ENCODE data around the gene PDE7B.

PDE7B gene

DNA sequence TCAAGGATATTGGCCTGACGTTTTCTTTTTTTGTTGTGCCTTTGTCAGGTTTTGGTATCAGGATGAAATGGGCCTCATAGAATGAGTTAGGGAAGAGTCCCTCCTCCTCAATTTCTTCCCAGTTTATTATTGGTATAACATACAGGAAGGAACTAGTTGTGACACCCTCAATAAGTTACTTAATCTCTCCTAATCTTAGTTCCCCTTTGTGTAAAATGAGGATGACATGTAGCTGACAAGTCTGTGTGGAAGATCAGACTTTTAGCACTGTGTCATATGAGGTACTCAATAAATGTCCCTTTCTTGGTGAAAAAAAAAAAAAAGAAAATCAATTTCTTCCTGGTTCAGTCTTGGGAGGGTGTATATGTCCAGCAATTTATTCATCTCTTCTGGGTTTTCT is 155.8 kb downstream of the PDE7B start:
- TF ChIP-seq, protein P1, sequence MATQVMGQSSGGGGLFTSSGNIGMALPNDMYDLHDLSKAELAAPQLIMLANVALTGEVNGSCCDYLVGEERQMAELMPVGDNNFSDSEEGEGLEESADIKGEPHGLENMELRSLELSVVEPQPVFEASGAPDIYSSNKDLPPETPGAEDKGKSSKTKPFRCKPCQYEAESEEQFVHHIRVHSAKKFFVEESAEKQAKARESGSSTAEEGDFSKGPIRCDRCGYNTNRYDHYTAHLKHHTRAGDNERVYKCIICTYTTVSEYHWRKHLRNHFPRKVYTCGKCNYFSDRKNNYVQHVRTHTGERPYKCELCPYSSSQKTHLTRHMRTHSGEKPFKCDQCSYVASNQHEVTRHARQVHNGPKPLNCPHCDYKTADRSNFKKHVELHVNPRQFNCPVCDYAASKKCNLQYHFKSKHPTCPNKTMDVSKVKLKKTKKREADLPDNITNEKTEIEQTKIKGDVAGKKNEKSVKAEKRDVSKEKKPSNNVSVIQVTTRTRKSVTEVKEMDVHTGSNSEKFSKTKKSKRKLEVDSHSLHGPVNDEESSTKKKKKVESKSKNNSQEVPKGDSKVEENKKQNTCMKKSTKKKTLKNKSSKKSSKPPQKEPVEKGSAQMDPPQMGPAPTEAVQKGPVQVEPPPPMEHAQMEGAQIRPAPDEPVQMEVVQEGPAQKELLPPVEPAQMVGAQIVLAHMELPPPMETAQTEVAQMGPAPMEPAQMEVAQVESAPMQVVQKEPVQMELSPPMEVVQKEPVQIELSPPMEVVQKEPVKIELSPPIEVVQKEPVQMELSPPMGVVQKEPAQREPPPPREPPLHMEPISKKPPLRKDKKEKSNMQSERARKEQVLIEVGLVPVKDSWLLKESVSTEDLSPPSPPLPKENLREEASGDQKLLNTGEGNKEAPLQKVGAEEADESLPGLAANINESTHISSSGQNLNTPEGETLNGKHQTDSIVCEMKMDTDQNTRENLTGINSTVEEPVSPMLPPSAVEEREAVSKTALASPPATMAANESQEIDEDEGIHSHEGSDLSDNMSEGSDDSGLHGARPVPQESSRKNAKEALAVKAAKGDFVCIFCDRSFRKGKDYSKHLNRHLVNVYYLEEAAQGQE (IDR thresholded peaks at IDR 0.05; ENCODE audit: insufficient read depth in 1 of 2, low read depth in 2 of 2, low read length in 2 of 2) = no peak
- TF ChIP-seq FOXP2 (optimal IDR thresholded peaks at IDR 0.05; ENCODE audit: borderline replicate concordance, extremely low read depth, extremely low read length, insufficient read depth) (no peak), POLR2AphosphoS5 (IDR thresholded peaks at IDR 0.05; ENCODE audit: low read depth, low read length) (no peak), SIN3A (IDR thresholded peaks at IDR 0.05; ENCODE audit: borderline replicate concordance, insufficient read depth, low read length) (no peak), TAF1 (IDR thresholded peaks at IDR 0.05; ENCODE audit: borderline replicate concordance, insufficient read depth, low read length) (no peak)

DNA sequence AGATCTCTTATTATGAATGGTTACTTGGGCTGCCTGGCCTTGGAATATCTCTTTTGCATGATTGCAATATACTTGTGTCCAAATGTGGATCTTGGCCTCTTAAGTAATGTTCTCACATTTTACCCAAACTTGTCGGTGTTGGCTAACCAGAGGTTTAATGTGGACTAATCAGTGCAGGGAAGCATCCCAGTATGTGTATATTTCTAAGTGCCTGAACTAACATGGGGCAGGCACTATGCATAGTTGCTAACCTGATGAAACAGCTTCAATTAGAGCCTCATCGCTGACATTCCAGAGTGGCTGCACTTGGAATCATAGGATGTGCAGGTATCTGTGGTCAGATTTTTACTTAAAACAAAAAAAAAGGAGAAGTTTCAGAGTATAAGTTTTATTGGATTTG is 160.0 kb downstream of the PDE7B start:
- TF ChIP-seq TAF1 (IDR thresholded peaks at IDR 0.05; ENCODE audit: borderline replicate concordance, insufficient read depth, low read length) = no peak
- TF ChIP-seq, protein P1 (IDR thresholded peaks at IDR 0.05; ENCODE audit: insufficient read depth in 1 of 2, low read depth in 2 of 2, low read length in 2 of 2) = no peak
- TF ChIP-seq POLR2AphosphoS5 (IDR thresholded peaks at IDR 0.05; ENCODE audit: low read depth, low read length) = no peak

DNA sequence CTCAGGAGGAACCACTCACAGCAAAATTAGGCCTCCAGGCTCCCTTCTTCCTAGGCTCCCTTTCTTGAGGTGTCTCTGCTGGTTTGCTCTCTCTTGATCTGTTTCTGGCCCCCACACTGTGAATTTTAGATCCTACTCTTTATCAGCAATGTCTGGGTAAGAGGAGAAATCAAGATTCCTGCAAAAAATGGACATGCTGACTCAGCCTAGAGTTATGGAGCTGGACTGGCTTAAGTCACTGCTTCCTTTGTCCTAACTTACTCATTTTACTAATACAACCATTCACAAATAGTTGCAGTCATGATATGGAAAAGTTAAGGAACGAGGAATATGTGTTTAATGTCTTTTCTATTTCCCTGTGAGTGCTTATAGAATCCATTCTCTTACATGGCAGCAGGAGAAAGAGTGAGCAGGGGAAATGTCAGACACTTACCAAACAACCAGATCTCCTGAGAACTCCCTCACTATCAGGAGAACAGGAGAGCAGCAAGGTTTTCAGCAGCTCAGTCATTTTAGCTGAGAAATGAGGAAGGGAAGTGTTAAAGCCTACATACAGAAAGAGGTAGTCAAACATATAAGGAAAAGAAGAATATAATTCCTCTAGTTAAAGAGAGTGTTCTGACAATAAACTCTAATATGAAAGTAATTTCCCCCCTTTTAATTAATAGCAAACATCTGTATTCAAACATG is 160.8 kb downstream of the PDE7B start:
- no peak for TF ChIP-seq TAF1 (IDR thresholded peaks at IDR 0.05; ENCODE audit: borderline replicate concordance, insufficient read depth, low read length)
- TF ChIP-seq, protein P1 (IDR thresholded peaks at IDR 0.05; ENCODE audit: insufficient read depth in 1 of 2, low read depth in 2 of 2, low read length in 2 of 2) = no peak
- no peak for TF ChIP-seq SIN3A (IDR thresholded peaks at IDR 0.05; ENCODE audit: borderline replicate concordance, insufficient read depth, low read length)
- TF ChIP-seq FOXP2 (optimal IDR thresholded peaks at IDR 0.05; ENCODE audit: borderline replicate concordance, extremely low read depth, extremely low read length, insufficient read depth) = no peak
- TF ChIP-seq POLR2AphosphoS5 (IDR thresholded peaks at IDR 0.05; ENCODE audit: low read depth, low read length) = no peak

DNA sequence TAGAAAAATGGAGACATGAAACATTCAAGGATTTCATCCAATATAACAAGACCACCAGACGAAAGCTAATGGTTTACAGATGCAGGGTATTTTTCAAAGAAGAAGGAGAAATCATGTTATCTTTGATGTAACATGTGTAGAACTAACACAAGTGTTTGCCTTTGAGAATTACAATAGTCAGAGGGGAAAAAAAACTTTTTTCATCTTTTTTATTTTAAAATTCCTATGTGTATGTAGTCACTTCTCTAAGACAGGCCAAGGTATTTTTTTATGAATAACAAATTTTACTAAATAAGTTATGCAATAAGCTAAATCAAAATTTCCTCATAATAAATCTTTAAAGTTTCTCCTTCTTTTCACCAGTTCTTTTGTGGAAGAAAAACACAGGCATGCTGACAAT is 161.4 kb downstream of the PDE7B start:
- TF ChIP-seq SIN3A (IDR thresholded peaks at IDR 0.05; ENCODE audit: borderline replicate concordance, insufficient read depth, low read length) (no peak), TAF1 (IDR thresholded peaks at IDR 0.05; ENCODE audit: borderline replicate concordance, insufficient read depth, low read length) (no peak), POLR2AphosphoS5 (IDR thresholded peaks at IDR 0.05; ENCODE audit: low read depth, low read length) (no peak)
- TF ChIP-seq, protein P1 (IDR thresholded peaks at IDR 0.05; ENCODE audit: insufficient read depth in 1 of 2, low read depth in 2 of 2, low read length in 2 of 2) = no peak

Data from PFSK-1 (cell line).